ENCODE data around the gene LAMA2. TPM values are rescaled to one million over a fixed set of nuclear protein-coding genes. Genes with fewer than 3 reads are reported as not detected.

LAMA2 gene
- total RNA-seq, 1 donor, result 40.2 TPM

- no peak for DNase-seq (ENCODE audit: low read depth)
- TF ChIP-seq CTCF (IDR thresholded peaks at IDR 0.05; ENCODE audit: insufficient read depth, low read depth, low read length), result no peak
- no peak overlapping the region for H3K4me3 ChIP-seq (ENCODE audit: low read depth, low read length)
Measured at GRCh38 chr6:129115471-129115870, 232.5 kb downstream of the LAMA2 start.

DNA sequence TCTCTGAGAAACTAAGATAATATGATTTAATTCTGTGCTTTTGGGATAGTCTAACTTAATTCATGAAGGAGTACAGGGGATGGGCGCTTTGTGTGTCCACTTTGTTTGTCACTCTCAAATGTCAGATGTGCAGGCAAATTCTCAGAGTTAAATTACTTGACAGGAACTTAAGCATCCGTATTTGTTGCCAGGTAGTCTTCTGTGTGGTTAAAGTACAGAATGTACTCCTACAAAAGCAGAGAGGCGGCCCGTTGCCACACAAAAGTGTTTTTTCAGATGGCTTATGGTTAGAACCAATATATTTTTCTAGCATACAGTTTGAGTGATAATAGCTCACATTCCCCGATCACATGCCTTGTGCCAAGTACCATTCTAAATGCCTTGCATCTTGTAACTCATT, 234.4 kb downstream of the LAMA2 start:
- DNase-seq (ENCODE audit: low read depth), result no peak
- TF ChIP-seq CTCF (IDR thresholded peaks at IDR 0.05; ENCODE audit: insufficient read depth, low read depth, low read length), result no peak
- H3K4me3 ChIP-seq (ENCODE audit: low read depth, low read length), result no peak overlapping the region

GRCh38 chr6:129120856-129121638, 238.1 kb downstream of the LAMA2 start:
- H3K4me3 ChIP-seq (ENCODE audit: low read depth, low read length), result no peak overlapping the region
- peak; percentile 23 for DNase-seq (ENCODE audit: low read depth)
- TF ChIP-seq CTCF (IDR thresholded peaks at IDR 0.05; ENCODE audit: insufficient read depth, low read depth, low read length), result no peak

GRCh38 chr6:129124347-129124746, 241.4 kb downstream of the LAMA2 start:
- no peak overlapping the region for H3K4me3 ChIP-seq (ENCODE audit: low read depth, low read length)
- no peak for TF ChIP-seq CTCF (IDR thresholded peaks at IDR 0.05; ENCODE audit: insufficient read depth, low read depth, low read length)
- DNase-seq (ENCODE audit: low read depth), result no peak

GRCh38 chr6:129130106-129130505, 247.2 kb downstream of the LAMA2 start:
- no peak overlapping the region for H3K4me3 ChIP-seq (ENCODE audit: low read depth, low read length)
- DNase-seq (ENCODE audit: low read depth), result no peak

DNA sequence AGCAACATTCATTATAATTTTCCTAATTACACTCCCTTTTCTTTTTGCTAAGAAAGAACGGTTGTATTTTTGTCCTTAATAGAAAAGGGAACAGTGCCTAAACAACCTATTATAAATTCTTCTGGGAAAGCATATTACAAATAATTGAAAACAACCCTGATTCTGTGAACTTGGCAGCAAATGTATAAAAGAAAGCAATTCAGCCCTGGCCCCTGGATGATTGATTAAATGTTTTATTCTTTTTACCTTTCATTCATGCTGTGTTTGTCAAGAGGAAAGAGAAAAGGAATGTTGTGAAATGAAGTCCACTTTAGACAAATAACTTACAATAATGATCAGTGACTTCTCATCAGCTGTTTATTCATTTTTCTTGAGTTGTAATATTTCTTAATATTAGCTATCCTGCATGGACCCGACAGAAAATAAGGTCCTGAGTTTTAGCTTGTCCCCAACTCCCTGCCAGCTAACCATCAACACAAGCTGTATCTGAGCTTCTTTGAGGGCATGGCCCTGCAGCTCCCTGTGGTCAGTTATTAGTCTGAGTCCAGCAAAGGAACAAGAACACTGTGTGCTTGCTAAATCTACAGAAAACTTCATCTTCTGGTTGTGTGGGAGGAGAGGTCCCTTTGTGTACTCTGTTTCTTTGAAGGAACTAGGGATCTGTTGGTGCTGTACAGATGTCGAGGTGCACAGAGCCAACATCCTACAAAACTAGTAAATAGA, 248.2 kb downstream of the LAMA2 start:
- H3K4me3 ChIP-seq (ENCODE audit: low read depth, low read length), result no peak overlapping the region
- peak; percentile 35 for DNase-seq (ENCODE audit: low read depth)
- TF ChIP-seq CTCF (IDR thresholded peaks at IDR 0.05; ENCODE audit: insufficient read depth, low read depth, low read length), result no peak

More at GRCh38 chr6:129130106-129130505, 247.2 kb downstream of the LAMA2 start:
- no peak for TF ChIP-seq CTCF (IDR thresholded peaks at IDR 0.05; ENCODE audit: insufficient read depth, low read depth, low read length)
